Activated CD4-positive, alpha-beta T cell treated with anti-CD3 and anti-CD28 coated beads, Interleukin-2, Interleukin-4, amounts not matched to agents 100 ng/mL and 50 ng/mL, durations not matched to agents 16 hours and 8 hours (primary cell): Measurements from ENCODE around the gene PITPNB.

Experiments
- DNase-seq: peaks from one replicate; pipeline ENCODE4 v3.0.0-alpha.2; 2020; ENCODE audit warnings: low spot score

PITPNB gene

GRCh38 chr22:27833803-27834202 is 85.3 kb downstream of the PITPNB start:
- no peak for DNase-seq

DNA sequence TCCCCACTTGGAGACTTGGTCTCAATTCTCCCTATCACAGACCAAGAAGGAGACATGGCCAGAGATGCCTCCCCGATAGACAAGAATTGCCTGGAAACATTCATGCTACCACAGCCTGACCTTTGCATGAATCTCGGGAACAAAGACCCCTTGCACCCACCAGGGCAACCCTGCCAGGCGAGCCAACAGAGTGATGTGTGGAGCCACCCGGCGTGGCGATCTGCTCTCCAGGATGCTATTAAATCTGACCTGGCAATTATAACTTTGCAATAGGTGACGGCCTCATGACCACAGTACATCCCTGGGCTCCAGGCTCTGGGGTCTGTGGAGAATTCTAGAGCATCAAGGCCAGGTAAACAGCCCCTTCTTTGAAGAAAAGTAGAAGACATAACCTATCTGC is 86.5 kb downstream of the PITPNB start:
- no peak for DNase-seq

DNA sequence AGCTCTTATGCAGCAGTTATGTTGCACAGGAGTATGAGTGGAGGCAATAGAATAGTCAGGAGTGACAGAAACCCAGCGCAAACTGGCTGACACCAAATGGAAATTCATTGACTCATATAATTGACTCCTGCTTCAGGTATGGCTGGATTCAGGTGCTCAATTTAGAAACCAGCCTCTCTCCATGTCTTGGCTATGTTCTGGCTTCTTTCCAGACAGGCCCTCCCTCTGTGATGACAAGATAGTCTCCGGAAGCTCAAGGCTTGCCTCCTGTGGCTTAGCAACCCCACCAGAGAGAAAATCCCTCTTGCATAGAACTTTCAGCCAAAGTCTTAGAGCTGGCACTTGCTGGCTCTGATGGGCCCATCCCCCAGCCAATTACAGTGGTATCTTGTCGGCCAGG is 89.4 kb downstream of the PITPNB start:
- DNase-seq: no peak

DNA sequence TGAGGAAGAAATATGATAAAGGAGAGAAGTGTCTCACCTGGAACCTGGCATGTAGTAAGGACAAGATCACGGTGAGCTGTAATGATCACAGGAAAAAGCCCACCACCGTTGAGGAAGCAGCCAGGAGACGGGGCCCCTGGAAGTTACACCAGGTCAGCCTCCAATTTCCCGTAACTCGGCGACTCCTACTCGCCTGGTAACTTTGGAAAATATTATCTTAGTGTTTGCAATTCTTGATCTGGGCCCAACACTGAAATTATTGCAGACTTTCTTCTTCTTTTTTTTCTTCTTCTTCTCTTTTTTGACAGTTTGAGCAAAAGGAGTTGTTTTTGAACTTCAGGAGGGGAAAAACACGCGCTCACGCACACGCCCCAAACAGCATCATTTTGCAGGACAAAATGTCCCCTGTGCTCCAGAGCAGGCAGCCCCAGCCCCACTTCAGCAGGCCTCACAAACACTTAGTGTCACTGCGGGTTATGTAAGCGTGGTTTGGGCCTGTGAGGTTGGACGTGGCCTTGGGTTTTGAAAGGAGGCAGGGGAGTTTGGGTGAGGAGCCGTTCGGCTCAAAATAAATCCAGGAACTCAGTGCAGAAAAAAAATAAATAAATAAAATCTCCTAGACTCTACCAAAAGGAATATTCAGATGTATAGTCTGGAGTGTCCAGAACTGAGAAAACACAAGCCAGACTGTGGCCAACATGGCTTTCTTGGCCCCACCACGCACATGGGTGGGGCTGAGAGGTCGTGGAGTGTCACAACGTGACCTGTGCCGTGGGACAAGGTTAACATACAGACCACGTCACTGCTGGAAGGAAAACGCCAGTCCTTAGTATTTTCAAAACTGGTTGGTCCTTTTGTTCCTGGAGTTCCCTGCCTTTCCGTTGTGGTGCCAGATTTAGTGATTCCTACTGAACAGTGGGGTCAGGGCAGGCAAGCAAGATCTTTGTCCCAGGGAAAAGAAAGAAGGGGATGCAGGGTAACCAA is 91.2 kb downstream of the PITPNB start:
- no peak for DNase-seq

GRCh38 chr22:27825174-27825573 is 93.9 kb downstream of the PITPNB start:
- DNase-seq: peak; percentile 26

DNA sequence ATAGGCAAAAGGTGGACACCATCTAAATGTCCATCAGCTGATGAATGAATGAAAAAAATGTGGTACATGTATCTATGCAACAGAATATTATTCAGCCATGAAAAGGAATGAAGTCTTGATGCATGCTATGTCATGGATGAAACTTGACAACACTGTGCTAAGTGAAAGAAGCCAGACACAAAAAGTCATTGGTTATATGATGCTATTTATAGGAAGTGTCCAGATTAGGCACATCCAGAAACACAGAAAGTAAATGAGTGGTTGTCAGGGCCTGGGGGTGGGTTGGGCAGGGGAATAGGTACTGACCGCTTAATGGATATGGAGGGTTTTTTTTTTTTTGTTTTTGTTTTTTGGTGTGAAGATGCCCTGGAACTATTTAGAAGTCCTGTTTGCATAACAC is 95.8 kb downstream of the PITPNB start:
- no peak for DNase-seq

DNA sequence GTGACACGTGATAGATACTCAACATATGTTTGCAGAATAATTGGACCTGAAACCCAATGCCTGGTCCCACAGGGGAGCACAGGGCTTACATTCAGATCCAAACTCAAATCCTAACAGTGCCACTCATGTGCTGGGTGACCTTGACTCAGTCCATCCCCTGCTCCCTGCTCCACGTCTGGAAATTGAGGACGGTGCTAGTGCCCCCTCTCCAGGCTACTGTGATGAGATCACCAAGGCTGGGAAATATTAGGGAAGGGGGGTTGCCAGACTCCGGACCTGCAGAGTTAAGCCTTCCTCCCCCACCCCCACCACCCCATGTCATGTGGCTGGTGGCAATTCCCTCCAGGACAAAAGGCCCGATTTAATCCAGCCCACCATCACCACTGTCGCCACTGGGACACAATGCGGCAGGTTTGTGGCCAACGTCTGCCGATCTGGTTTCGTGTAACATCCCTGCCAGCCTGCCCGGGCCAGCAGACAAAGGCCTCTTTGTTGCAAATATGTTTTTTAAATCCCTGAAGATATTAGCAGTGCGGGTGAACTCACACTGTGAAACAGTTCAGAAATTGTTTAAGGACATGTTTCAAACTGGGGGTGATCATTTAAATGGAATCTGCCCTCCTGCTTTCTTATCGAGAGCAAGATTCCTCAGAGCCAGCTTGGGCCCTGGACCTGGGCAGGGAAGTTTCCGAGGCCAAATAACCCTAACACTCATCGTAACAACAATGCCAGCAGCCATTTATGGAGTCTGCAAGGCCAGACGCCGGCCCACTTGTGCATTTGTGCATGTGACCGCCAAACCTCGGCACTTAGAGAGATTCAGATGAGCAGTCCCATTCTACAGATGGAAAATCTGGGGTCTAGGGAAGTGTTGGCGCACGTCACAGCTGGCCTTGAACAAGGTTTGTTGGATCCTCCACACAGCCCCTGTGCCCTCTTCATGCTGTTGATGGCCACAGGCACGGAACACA is 97.9 kb downstream of the PITPNB start:
- no peak for DNase-seq

DNA sequence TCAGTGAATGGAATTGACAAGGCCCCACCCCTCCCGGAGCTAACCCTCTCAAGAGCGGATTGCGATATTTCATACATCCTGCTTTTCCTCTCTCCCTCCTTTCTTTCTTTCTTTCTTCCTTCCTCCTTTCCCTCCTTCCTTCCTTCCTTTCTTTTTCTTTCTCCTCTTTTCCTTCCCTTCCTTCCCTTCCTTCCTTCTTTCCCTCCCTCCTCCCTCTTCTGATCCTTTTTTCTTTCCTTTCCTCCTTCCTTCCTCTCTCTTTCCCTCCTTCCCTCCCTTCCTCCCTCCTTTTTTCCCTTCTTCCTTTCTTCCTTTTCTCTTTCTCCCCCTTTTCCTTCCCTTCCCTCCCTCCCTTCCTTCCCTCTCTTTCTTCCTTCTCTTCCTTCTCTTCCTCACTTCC is 102.5 kb downstream of the PITPNB start:
- no peak for DNase-seq

GRCh38 chr22:27815826-27816530 is 103.1 kb downstream of the PITPNB start:
- no peak for DNase-seq

DNA sequence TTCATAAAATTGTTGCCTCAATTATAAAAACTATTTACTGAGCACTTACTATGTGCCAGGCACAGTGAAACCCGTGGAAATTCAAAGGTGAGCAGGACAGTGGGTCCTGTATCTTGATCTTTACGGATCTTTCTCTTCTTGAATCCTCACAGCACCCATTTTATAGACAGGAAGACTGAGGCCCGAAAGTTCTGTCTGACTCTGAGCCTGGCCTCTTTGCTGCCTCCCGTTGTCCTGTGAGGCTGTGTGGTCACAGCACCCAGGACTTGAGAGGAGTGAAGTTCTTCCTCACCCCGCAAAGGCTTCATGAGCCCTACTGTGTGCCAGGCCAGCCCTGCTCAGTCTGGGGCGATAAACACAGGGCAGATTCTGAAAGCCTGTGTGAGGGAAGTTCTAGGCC is 104.1 kb downstream of the PITPNB start:
- DNase-seq: no peak

GRCh38 chr22:27811778-27812177 is 107.3 kb downstream of the PITPNB start:
- no peak for DNase-seq

DNA sequence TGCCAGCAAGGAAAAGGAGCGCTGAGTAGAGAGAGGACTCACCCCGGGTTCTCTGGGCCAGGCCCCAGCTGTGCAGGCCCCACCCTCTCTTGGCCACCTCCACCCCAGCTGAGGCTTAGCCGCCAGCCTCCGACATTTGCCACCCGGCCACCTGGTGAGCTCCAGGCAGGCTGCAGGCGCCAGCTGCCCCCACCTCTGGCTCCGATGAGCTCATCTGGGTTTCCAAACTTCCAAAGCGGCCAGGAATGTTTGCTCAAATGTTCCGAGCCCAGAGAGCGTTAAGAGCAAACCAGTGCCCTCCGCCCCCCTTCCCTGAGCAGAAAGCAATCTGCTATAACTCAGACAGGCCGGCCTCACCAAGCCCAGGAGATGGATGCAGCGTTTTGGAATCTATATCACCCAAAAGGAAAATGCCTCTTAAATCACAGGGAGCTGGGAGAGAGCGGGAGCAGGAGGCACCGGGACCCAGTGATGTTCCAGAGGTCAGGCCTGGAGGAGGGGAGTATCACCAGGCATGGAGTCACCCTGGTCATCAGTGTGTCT is 108.4 kb downstream of the PITPNB start:
- DNase-seq: no peak

DNA sequence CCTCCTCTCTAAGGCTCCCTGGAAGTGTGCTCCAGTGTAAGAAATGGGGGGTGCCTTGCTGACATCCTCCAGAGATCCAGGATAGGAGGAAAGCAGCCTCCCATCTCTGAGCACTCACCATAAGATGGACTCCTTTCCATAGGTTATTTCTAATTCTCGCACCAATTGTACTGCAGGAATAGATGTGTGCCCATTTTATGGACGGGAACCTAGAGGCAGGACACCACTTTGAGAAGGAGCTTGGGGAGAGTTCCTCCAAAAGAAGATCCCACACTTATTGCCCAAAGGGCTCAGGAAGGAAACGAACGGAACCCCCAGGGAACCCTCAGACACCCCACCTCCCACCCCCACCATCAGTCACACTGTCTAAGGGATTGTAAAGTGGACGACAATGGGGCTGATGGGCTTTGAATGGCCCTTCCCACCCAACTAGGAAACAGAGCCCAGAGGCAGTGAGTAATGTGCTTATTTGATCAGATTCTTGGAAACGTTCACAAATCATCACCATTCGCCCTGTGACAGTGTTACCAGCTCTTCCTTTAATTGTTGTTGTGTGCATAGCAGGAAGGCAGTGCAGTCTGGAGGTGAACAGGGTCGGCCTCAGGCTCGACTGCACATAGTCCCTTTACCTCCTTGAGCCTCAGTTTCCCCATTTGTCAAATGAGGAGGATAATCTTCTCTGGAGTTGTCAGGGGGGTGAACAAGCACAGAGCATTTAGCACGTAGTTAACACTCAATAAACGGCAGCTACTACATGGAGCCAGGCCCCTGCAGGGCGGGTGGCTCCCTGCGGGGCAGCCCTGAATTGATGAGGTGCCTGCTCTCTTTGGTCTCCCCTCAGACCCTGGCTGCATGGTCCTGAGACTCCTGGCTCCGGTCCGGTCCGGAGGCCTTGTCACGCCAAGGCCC is 109.1 kb downstream of the PITPNB start:
- DNase-seq: no peak

DNA sequence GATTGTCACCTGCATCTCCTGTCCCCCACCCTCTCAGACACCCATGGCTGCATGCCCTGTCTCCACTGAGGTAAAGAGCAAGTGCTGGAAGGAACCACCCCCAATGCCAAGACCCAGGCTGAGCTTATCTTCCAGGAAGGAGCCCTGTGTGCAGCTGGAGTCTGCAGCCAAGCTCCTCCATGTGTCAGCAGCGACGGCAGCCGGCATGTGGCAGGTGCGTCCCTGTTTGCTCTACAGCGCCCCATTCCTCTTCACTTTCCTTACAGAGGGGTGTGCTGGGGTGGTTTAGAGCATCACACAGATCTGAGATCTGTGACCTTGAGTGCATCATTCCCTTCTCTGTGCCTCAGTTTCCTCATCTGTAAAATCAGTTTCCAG is 109.8 kb downstream of the PITPNB start:
- DNase-seq: no peak

DNA sequence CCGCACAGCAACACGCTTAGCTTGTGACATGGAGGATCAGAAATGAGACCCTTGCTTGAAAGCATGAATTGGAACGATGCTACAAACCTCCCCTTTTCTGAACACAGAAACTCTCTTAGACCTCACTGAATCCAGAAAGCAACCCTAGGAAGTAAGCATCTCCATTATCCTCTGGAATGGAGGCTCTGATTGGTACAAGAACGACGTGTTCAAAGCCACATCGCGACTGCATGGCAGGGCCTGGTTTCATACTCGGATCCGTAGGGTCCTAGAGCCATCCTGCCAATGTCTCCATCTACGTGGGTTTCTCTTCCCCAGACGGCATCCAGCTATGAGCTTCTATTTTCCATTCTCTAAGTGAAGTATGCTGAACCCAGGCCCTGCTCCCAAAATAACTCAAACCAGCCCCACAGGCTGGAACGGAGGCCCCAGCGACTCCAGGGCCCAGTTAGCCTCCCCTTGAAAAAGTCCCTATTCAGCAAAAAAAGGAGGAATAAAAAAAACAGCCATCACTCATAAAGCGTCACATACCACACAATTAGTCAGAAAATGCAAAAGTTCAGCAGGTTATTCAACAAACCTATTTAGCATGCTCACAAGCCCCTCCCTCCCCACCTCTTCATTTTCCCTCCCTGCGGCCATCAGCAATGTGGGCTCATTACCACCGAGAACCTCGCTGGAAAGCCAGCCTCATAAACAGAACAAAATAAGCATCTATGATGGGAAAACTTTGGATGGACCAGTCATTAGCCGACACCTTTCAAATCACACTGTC is 110.4 kb downstream of the PITPNB start:
- DNase-seq: no peak

DNA sequence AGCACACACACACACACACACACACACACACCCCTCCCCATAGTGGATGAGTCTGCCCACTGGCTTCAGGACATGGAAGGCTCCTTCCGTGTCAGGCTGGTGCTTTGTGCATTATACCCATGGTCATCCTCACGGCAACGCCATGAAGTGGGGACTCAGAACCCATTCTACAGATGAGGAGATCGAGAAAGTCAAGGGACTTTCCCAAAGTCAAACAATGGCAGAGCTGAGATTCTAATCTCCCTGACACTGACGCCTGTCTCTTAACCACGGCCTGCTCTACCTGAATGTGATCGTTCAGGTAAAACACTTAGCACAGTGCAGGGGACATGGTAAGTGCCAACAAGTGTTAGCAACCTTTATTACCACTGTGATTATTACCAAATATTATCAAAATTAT is 113.2 kb downstream of the PITPNB start:
- DNase-seq: no peak

DNA sequence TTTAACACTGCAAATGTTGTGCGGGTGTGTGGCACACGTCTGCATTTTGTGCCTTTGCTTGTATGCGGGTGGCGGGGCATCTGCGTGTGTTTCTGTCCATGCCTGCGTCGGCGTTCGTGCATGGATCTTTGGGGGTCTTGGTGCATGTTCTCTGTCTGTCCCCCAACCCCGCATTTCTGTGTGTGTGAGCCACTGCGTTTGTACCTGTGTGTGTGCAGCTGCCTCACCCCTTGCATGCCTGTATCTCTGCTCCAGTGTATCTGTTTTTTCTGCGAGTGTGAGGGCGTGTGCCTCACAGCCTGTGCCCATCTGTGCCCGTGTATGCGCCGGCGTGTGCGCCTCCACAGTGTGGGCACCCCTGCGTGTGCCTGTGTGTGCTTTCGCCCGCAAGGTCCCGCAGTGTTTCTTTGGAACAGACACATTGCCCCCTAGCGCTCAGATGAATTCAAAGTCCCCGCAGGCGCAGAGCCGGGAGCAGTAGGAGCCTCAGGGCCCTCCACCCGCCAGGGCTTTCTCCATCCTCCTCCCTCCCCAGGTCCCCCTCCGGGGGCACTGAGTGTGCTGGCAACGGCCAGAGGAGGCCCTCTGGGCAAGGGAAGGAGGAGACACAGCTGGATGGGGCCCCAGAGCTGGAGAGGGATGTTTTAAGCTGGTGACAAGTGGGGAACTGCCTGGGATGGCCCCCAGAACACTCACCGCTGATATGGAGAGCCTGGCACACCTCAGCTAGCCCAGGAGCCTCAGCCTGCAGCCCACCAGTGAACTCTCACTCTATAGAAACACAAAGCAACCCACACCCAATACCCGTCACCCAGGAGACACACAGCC is 114.4 kb downstream of the PITPNB start:
- peak; percentile 62 for DNase-seq

DNA sequence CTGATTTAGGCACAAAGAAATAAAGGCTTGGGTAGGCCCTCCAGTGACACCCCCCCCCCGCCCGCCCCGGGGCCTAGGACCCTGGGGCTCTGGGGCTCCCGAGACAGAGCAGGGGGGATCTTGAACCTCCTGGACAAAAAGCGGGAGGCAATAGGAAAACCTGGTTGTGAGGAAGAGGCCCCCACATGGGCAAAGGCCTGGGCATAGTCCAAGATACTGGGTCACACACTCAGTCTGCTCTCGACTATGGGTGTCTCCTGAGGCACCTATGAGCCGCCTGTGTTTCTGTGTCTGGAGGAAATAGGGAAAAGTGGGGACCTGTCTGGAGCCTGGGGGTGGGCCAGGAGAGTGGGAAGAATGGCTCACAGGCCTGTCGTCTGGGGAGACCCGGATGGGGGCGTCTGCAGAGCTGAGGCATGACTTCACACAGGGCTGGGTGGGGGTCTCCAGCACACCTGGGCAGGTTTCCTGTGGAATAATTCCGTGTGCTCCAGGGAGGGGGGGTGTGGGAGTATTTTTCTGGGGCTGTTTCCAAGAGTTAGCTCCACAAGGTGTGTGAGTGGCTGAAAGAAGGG is 115.1 kb downstream of the PITPNB start:
- no peak for DNase-seq
